Stimulated activated CD4-positive, alpha-beta T cell treated with anti-CD3 and anti-CD28 coated beads, Interleukin-4, amount 100 ng/mL, for 1 hour (primary cell): Measurements from ENCODE around the gene KLK7.
"Not testable (repeated sequence)": the region's sequence is repeated elsewhere in the genome, so short reads cannot be mapped to it uniquely, and the experiment has no call there.

Source experiments
- DNase-seq: peaks from one replicate; pipeline ENCODE4 v3.0.0-alpha.2; 2020

The KLK7 gene

DNA sequence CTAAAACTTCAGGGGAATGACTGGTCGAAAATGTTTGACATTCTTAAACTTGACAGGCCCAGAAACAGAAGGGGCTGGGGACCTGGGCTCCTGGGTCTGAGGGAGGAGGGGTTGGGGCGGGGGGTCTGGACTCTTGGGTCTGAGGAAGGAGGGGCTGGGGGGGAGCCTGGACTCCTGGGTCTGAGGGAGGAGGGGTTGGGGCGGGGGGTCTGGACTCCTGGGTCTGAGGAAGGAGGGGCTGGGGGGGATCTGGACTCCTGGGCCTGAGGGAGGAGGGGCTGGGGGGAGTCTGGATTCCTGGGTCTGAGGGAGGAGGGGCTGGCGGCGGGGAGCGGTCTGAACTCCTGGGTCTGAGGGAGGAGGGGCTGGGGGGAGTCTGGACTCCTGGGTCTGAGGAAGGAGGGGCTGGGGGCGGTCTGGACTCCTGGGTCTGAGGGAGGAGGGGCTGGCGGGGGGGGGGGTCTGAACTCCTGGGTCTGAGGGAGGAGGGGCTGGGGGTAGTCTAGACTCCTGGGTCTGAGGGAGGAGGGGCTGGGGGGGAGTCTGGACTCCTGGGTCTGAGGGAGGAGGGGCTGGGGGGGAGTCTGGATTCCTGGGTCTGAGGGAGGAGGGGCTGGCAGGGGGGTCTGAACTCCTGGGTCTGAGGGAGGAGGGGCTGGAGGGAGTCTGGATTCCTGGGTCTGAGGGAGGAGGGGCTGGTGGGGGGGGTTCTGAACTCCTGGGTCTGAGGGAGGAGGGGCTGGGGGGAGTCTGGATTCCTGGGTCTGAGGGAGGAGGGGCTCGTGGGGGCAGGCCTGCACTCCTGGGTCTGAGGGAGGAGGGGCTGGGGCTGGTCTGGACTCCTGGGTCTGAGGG lies 8.8 kb downstream of the KLK7 start:
- DNase-seq: no peak

DNA sequence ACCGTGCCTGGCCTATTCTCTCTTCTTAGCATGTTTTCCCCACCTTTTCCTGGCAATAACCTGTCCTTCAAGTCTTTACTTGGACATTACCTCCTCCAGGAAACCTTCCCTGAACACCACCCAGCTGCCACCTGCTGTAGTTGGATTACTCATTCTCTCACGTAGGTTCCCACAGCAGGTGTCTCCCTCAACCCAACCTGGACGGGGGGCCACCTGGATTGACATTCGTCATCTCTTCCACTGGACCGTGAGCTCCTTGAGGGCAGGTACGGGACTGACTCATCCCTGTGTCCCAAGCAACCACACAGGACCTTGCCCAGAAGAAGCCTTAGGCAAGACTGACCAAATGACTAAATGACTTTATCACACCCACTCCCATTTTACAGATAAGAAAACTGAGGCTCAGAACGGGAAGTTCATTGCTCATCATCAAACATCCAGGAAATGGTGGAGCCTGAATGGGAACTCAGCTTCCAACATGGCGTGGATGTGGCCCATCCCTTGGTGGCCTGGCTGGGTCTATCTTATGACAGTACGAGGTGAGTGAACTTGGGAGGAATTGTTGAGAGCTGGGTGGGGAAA lies 10.8 kb downstream of the KLK7 start:
- DNase-seq: no peak

DNA sequence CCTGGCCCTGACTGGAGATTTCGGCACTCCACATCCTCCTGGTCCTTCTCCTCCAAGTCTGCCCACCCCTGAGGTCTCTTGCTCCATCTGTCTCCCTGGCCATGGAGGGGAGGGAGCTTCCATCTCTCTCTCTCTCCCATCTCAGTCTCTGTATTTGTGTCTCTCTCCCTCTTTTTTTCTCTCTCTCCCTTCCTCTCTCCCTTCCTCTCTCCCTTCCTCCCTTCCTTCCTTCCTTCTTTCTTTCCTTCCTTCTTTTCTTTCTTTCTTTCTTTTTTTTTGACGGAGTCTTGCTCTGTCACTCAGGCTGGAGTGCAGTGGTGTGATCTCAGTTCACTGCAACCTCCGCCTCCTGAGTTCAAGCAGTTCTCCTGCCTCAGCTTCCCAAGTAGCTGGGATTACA lies 13.9 kb downstream of the KLK7 start:
- not testable (repeated sequence) for DNase-seq

DNA sequence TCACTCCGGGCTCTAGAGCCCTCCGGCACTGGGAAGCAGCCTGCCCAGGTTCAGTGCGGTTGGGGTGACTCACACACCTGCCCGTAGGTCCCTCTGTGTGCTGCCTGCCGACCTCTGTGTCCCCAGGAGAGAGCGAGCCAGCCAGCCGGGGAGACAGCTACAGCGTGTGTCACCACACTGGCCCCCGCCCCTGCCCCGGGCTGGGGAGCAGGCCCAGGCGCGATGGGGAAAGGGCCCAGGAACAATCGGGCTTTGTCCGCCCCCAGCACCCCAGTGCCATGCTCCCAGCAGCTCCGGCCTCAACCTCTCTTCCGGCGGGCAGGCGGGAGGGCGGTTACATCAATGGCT lies 14.3 kb downstream of the KLK7 start, which contains the start of gene KLK6:
Gene KLK6 (minus strand): TSS at position 179 of the 348 bp plus-strand sequence. CDS start 1,487 bp downstream, outside the sequence.
- DNase-seq: no peak

DNA sequence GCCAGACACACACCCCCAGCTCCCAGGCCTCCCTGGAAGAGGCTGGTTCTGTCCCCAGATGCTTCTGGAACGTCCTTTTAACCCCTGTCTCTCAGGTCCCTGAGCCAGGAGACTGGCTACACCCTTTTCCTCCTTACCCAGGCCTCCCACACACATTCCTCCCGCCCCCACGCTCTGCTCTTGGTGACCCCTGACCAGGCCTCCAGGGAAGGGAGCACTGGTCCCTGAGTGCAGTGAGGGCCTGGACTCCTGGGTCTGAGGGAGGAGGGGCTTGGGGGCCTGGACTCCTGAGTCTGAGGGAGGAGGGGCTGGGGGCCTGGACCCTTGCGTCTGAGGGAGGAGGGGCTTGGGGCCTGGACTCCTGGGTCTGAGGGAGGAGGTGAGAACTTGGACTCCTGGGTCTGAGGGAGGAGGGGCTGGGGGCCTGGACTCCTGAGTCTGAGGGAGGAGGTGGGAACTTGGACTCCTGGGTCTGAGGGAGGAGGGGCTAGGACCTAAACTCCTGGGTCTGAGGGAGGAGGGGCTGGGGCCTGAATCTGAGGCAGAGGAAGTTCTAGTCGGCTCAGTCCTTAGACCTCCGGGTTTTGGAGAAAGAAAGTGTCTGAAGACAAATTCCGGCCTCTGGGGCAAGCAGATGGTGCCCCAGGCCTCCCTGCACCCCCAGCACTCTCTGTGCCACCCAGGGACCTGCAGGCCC lies 14.9 kb downstream of the KLK7 start:
- no peak for DNase-seq

DNA sequence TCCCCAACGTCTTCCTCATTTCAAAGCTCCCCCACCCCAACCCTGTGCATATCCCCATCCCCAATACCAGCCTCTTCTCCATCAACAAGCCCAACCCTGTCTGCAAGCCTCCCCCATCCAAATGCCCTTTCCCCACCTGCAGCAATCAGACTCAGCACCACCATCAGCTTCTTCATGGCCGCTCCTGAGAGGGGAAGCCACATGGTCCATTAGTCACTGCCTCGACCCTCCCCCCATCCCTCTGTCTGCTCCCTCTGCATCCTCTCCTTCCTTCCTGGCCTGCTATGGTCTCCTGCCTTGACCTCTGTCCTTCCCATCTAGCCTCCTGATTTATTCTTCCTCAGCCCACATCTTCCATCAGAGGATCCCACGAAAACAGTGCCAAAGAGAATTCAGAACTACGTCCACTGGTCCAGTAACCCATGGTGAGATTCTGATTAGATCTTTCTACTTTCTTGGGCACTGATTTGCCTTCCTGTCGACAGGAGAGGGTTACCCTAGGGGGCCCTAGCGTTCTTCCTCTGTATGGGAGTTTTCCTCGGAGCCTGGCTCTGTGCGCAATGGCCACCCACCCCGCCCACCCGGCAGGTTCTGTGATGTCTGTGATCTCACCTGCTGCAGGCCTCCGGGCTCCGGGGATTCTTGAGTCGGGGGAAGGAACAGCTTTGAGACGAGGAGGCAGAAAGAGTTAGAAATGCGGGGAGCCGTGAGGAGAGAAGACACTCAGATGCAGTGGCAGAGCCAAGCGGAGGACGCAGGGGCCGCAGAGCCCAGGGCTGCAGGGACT lies 15.6 kb downstream of the KLK7 start:
- DNase-seq: no peak

DNA sequence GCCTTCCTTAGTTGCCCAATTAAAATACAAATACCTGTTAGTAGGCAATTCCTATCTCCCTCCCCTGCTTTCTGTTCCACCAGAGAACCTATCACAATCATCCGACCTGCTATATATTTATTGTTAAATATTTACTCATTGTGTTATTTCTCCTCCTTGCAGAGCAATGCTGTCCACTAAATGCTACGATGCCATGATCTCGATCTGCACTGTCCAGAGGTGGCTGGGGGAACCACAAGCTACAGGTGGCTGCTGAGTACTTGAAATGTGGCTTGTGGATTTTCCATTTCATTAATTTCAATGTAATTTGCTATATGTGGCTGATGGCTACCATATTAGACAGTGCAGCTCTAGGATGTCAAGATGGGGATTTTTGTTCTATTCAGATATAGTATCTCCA lies 19.5 kb downstream of the KLK7 start:
- DNase-seq: no peak

DNA sequence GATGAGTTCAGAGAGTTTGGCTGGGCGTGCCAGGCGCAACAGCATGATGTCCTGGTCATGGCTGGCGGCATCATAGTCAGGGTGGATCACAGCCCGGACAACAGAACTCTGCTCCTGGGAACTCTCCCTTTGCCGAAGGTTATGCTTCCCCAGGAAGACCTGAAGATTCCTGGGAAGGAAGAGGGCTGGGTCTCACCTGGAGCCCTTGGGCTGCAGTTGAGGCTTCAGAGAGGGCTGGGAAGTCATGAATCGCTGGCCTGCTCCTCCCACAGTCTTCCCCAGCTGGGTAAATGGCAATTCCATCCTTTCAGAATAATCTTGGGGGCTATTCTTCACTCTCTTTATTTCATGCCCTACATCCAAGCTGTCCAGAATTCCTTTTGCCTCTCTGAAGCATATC lies 20.3 kb downstream of the KLK7 start:
- no peak for DNase-seq

DNA sequence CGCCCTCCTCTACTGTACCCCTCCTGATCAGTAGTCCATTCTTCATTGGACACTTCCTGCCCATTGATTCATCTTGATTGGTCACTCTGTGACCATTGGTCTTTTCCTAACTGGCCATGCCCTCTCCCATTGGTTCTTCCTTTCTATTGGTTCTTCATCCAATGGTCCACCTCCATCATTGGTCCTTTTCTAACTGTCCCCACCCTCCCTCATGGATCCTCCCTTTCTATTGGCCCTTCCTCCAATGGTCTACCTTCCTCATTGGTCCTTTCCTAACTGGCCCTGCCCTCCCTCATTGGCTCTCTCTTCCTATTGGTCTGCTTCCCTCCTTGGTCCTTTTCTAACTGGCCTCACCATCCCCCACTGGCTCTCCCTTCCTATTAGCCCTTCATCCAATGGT lies 21.5 kb downstream of the KLK7 start:
- no peak for DNase-seq

DNA sequence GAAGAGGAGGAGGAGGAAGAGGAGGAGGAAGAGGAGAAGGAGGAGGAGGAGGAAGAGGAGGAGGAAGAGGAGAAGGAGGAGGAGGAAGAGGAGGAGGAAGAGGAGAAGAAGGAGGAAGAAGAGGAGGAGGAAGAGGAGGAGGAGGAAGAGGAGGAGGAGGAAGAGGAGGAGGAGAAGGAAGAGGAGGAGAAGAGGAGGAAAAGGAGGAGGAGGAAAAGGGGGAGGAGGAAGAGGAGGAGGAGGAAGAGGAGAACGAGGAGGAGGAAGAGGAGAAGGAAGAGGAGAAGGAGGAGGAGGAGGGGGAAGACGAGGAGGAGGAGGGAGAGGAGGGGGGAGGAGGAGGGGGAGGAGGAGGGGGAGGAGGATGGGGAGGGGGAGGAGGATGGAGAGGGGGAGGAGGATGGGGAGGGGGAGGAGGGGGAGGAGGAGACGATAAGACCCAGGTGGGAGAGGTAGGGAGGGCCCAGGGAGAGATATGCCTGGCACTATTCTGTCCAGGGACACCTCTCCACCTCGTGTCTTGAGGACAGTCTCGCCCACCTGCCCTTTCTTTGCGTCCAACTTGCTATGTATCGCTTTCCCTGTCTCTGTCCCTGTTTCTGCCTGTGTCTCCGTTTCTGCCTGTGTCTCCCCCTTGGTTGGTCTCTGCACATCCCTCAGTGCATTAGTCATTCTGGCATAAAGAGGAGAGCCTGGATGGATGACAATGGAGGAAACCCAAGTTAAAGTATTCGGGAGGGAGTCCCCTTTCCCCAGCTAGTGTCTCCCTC lies 23.8 kb downstream of the KLK7 start:
- DNase-seq: no peak

DNA sequence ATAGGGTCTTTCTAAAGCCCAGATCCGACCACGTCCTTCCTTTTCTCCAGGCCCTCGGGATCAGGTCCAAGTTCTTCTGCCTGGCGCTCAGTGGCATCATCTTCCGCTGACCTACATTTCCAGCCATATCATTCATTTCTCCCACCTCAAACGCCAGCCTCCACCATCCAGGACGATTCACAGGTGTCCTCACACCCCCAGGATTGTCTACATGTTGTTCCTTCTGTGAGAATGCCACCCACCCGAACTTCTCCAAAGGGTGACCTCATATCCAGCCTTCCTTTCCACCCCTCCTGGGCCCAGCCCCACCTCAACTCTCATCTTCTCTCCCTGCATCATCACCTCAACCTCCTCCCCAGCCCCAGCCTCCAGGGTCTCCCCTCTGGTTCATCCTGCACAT lies 26.1 kb downstream of the KLK7 start:
- DNase-seq: no peak

DNA sequence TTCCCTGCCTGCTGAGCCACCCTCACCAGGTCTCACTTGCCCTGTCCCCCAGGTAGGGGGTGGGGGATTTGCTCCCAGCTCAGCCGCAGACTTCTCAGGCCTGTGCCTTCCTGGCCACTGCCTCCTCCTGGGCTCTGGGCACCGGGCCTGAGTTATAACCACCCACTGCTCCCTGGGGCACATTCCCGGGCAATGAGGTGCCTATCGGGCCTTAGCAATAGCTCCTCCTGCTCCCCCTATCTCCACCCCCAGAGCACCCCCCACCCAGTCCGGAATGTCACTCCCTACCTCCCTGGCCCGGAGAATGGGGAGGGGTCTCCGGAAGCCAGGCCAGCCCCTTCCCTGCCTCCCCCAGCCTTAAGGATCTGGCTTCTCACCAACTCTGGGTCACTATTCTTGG lies 30.8 kb downstream of the KLK7 start, which contains the start of gene KLK5:
Gene KLK5 (minus strand): TSS at position 129 of the 400 bp plus-strand sequence. CDS start 381 bp downstream, outside the sequence.
- no peak for DNase-seq

DNA sequence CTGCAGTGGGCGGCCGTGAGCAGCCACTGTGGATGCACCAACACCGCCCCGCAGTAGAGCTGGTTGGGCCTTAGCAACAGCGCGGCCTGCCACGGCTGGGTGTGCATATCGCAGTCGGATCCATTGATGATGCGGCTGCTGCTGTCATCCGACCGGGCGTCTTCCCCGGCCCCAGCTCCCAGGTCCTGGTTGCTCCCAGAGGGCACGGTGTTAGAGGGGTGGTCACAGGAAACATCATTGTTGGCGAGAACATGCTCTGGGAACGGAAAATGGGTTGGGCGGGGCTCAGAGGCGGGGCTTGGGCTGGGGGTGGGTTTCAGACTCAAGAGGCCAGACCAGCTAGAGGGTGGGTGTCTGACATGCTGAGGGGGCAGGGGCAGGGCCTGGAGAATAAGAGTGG lies 33.9 kb downstream of the KLK7 start:
- DNase-seq: no peak

DNA sequence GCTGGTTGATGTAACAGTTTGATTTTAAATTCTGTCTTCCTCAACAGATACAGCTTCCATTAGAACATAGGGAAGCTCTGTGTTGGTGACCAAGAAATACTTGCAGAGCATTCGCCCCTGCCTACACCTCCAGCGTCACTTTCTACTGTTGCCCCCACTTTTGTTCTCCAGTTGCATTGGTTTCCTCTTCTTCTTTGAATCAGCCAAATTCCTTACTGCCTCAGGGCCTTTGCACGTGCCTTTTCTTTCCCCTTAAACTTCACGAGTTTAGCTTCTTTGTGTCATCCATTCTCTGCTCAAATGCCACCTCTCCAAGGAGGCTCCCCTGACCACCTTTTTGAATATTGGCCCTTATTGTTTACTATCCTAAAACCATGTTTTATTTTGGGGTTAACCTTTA lies 36.6 kb downstream of the KLK7 start:
- no peak for DNase-seq

DNA sequence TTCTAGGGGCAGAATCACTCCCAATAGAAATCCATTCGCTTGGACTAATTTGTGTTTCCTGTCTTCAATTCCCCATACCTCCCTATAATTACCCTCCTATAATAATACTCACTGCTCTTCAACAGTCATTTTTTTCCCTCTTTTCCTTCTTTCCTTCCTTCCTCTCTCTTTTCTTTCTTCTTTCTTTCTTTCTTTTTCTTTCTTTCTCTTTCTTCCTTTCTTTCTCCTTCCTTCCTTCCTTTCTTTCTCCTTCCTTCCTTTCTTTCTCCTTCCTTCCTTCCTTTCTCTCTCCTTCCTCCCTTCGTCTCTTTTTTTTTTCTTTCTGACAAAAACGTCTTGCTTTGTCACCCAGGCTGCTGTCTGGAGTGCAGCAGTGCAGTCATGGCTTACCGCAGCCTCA lies 38.9 kb downstream of the KLK7 start:
- DNase-seq: no peak

DNA sequence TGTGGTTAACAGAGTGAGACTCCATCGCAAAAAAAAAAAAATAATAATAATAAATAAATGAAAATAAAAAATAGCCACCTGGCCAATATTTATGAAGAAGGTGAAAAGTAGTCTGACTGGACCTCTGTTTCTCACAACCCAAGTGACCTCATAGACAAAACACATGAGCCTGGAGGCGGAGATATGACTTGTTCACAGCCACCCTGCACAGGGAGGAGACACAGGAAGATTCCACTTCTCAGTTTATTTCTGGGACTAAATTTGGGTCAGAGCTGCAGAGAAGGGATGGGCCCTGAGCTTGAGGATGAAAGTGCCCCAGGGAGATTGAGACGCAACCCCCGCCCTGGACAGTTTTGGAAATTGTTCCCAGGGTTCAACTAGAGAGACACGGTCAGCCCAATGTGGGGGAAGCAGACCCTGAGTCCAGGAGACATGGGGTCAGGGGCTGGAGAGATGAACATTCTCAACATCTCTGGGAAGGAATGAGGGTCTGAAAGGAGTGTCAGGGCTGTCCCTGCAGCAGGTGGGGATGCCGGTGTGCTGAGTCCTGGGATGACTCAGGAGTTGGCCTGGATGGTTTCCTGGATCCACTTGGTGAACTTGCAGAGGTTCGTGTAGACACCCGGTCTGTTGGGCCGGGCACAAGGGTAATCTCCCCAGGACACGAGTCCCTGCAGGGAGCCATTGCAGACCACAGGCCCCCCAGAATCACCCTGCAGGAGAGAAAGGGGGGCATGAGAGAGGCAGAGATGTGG lies 40.5 kb downstream of the KLK7 start:
- DNase-seq: no peak

DNA sequence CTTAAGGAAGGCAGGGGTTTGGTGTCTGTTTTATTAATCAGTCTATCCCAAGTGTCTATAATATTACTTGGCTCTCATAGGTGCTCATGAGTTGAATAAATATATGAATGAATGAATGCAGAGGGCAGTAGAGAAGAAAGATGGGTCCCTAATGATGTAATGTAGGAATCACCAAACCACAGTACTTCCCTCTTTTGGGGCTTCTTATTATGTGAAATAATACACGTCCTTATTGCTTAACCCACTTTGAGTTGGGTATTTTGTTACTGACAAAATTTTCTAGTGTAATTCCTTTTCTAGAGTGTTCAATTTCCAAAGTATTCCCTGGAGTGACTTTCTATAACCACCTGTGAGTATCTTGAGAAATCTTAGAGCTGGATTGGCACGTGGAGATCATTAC lies 44.1 kb downstream of the KLK7 start:
- DNase-seq: no peak

DNA sequence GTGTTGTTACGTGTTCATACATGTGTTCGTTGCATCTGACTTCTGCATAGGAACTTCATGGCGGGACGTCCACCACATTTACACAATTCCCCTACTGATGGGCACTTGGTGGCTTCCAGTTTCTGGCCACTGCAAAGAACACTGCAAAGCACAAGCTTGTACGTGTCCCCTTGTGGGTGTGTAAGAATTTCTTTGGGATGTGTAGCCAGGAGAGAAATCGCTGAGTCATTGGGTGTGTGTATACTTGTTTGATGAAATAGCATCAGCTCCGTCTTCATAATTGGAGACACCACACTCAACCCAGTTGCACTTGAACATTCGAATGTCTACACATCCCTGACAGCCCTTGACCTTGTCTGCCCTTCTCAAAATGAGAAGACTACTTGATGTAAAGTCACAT lies 50.1 kb downstream of the KLK7 start:
- no peak for DNase-seq

DNA sequence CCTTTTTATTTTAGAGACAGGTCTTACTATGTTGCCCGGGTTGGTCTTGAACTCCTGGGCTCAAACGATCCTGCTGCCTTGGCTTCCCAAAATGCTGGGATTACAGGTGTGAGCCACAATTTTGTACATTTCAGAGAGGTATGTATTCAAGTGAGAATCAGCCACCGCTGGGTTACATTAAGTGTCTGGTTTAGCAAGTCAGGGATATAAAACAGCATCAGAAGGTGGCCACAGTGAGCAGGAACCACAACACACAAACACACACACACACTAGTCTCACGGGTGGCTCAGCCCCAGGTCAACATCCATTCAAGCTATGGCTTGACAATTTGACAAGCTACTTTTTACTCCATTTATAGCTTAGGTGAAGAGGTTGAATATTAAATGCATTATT lies 51.0 kb downstream of the KLK7 start:
- no peak for DNase-seq

DNA sequence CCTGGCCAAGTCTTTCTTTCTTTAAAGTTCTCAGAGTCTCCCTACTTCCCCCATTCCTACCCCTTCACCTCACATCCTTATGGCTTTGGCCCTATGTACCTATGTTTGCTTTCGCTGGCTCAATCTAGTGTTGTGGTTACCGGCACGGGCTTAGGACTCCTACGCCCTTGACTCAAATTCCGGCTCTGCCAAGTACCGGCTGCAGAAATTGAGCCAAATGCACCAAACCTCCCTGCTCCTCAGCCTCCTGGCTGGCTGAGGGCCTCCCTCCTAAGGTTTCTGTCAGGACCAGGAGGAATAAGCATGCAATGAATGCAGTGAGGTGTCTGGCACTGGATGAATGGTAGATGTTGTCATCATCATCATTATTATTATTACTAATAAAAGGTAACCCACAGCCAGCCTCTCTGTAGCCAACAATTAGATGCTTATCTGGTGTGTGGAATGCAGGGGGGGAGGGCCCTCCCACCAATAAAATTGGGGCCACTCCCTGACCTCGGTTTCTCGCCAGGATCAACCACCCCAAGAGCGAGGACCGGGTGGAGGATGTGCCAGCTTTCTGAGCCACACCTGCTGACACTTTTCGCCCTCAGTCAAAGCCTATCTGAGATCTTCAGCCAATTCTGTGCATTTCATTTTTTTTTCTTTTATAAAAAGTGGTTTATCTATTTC lies 51.6 kb downstream of the KLK7 start:
- no peak for DNase-seq

DNA sequence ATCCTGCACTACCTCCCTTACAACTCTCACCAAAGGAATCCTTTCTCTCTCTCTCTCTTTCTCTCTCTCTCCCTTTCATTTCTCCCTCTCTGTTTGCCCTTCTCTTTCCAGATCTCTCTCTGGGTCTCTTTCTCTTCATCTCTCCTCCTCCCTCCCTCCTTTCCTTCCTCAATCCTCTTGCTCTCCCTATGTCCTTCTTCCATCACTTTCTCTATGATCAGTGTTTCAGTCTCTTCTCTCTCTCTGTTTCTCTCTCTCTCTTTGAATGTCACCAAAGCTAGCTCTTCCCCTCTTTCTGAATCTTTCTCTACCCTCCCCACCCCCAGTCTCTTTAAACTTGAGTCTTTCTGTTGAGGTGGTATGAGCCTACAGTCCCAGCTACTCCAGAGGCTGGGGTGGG lies 52.7 kb downstream of the KLK7 start:
- no peak for DNase-seq
